ENCODE measurements around the gene TENM3. TPM values are rescaled to one million over a fixed set of nuclear protein-coding genes. Genes with fewer than 3 reads are reported as not detected.

Gene TENM3
- total RNA-seq, 4 donors from 2014 or later: 0.69 to 8.2 (median 2.3) TPM

- TF ChIP-seq POLR2A (IDR thresholded peaks at IDR 0.05) (no peak), CTCF (IDR thresholded peaks at IDR 0.05) (no peak)
- intact Hi-C loops (cut with DNase I; ENCODE audit: low total_unique reads): no loop called here
- DNase-seq (ENCODE audit: low spot score in 2 of 2): no peak
- WGBS, 2 donors: 92 to 93% methylated on average over 3 of the region's 3 CpGs
- no peak overlapping the region for H3K4me3 ChIP-seq (ENCODE audit: low read depth, poor library complexity, severe bottlenecking)
Measured at GRCh38 chr4:182394181-182394580, 151.0 kb downstream of the TENM3 start.

- TF ChIP-seq CTCF (IDR thresholded peaks at IDR 0.05) (no peak), POLR2A (IDR thresholded peaks at IDR 0.05) (no peak)
- 68 to 74% methylated on average over 1 of the region's 1 CpG for WGBS, 2 donors
- intact Hi-C loops (cut with DNase I; ENCODE audit: low total_unique reads): no loop called here
- no peak for DNase-seq (ENCODE audit: low spot score in 2 of 2)
- H3K4me3 ChIP-seq (ENCODE audit: low read depth, poor library complexity, severe bottlenecking): no peak overlapping the region
Measured at GRCh38 chr4:182400081-182400480, 156.9 kb downstream of the TENM3 start.

- no peak for DNase-seq (ENCODE audit: low spot score in 2 of 2)
- no peak overlapping the region for H3K4me3 ChIP-seq (ENCODE audit: low read depth, poor library complexity, severe bottlenecking)
- intact Hi-C loops (cut with DNase I; ENCODE audit: low total_unique reads): no loop called here
- TF ChIP-seq POLR2A (IDR thresholded peaks at IDR 0.05) (no peak), CTCF (IDR thresholded peaks at IDR 0.05) (no peak)
- WGBS, 2 donors: 84 to 85% methylated on average over 7 of the region's 7 CpGs
Measured at GRCh38 chr4:182400790-182401189, 157.6 kb downstream of the TENM3 start.

DNA sequence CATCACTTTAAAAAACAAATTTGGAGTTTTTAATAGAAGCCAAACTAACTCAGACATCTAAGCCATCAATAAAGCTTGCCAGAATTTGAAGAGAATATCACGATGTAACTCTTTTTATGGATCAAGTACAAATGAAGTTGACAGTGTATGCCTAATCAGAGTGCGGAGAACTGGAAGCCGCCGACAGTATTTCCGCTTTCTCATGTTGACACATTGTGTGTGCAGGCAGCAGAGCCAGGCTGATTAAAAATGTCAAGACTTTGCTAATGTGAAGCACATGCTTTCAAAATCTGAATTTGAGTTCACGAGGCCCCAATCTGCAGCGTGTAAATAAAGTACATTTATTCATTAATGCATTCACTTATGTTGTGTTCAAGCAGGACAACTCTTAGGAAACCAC, 161.2 kb downstream of the TENM3 start:
- TF ChIP-seq CTCF (IDR thresholded peaks at IDR 0.05) (no peak), POLR2A (IDR thresholded peaks at IDR 0.05) (no peak)
- DNase-seq (ENCODE audit: low spot score in 2 of 2): no peak
- H3K4me3 ChIP-seq (ENCODE audit: low read depth, poor library complexity, severe bottlenecking): no peak overlapping the region
- WGBS, 2 donors: 58 to 65% methylated on average over 7 of the region's 7 CpGs
- intact Hi-C loops (cut with DNase I; ENCODE audit: low total_unique reads): no loop called here

DNA sequence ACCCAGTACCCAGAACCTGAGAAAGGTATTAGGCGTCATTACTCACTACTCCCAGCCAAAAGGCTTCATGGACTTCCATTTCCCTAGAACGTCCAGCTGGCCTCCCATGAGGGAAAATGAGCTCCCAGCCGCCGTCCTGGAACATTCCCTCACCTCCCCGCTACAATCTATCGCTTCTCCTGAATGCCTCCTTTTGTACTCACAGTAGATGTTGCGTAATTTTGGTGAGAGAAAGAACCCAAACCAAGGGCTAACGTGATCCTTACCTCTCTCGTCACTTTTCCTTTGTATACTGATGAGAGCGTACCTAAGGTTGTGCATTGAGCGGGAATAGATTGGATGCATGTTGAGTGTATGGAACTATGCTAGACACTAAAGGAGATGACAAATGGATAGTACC, 161.9 kb downstream of the TENM3 start:
- WGBS, 2 donors: 84 to 94% methylated on average over 11 of the region's 11 CpGs
- TF ChIP-seq POLR2A (IDR thresholded peaks at IDR 0.05): no peak
- no peak for TF ChIP-seq CTCF (IDR thresholded peaks at IDR 0.05)
- intact Hi-C loops (cut with DNase I; ENCODE audit: low total_unique reads): no loop called here
- no peak overlapping the region for H3K4me3 ChIP-seq (ENCODE audit: low read depth, poor library complexity, severe bottlenecking)
- DNase-seq (ENCODE audit: low spot score in 2 of 2): no peak

DNA sequence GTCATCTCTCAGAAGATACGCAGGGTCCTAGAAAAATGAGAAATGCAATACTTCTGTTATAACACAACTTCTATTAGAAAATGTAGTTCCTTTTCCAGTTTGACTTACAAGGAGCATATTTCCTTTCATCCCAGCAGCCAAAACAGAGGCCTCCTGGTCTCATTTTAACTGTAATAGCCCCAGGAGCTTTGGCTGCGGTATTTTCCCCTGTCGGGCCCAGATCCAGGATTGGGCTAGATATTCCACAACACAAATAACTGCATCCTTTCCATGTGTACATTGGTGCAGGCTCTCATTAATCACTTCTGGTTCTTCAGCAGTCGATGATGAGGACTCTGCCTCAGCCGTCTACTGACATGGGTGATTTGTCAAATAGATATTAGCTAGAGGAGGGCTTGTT, 166.1 kb downstream of the TENM3 start:
- TF ChIP-seq POLR2A (IDR thresholded peaks at IDR 0.05) (no peak), CTCF (IDR thresholded peaks at IDR 0.05) (no peak)
- no peak overlapping the region for H3K4me3 ChIP-seq (ENCODE audit: low read depth, poor library complexity, severe bottlenecking)
- WGBS, 2 donors: 57 to 60% methylated on average over 5 of the region's 5 CpGs
- intact Hi-C loops (cut with DNase I; ENCODE audit: low total_unique reads): no loop called here
- no peak for DNase-seq (ENCODE audit: low spot score in 2 of 2)

All from lower leg skin (tissue), 4 donors.